Measurements from ENCODE around the gene MTERF1.
"Not testable (repeated sequence)": the region's sequence is repeated elsewhere in the genome, so short reads cannot be mapped to it uniquely, and the experiment has no call there.

MTERF1 gene, protein sequence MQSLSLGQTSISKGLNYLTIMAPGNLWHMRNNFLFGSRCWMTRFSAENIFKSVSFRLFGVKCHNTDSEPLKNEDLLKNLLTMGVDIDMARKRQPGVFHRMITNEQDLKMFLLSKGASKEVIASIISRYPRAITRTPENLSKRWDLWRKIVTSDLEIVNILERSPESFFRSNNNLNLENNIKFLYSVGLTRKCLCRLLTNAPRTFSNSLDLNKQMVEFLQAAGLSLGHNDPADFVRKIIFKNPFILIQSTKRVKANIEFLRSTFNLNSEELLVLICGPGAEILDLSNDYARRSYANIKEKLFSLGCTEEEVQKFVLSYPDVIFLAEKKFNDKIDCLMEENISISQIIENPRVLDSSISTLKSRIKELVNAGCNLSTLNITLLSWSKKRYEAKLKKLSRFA
- 6.4 to 26.4 (median 14.0) reads per million in 18 experiments for total RNA-seq

- peak; percentile 92 to 95 for DNase-seq
Measured at GRCh38 chr7:91880413-91881241, at the start of gene MTERF1. Gene MTERF1, minus strand, starts transcription at chr7:91880702. Its CDS starts 619 bp downstream, at chr7:91880083.

GRCh38 chr7:91929463-91929862 lies 49.0 kb upstream of the MTERF1 start:
- DNase-seq: no peak

GRCh38 chr7:91927912-91928311 lies 47.4 kb upstream of the MTERF1 start:
- no peak for DNase-seq

DNA sequence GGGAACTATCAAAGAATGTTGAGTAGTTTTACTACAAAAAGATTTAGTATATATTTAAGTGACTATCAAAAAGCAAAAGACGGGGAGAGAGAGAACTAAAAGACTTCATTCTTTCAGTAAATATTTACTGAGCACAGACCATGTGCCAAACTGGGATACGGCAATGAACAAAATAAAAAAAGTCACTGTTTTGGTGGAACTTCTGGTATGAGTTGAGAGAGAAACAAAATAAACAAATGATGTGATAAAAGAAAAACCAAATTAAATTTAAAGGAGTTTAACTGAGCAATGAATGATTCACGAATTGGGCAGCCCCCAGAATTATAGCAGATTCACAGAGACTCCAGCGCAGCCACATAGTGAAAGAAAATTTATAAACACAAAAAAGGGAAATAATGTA lies 42.4 kb upstream of the MTERF1 start:
- DNase-seq: no peak

- no peak for DNase-seq
Measured at GRCh38 chr7:91918356-91918755, 37.9 kb upstream of the MTERF1 start.

DNA sequence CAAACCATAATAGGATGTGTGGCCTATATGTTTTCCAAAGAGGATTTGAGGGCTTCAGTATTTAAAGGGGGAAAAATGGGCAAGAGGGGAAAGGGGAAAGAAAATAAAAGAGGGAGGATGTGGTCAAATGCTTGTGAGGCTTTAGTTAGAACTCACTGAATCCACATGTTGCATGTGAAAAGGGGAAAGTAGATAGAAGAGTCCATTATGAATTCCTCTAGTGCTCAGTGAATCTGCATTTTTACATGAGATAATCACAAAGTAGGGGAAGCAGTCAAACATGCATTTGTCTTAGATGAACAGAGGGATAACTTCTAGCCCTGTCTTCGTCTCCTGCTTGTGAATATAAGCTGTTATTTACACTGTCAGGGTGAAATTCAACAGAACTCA lies 35.5 kb upstream of the MTERF1 start:
- DNase-seq: no peak

- DNase-seq: no peak
Measured at GRCh38 chr7:91915401-91916050, 35.0 kb upstream of the MTERF1 start.

GRCh38 chr7:91913612-91914011 lies 33.1 kb upstream of the MTERF1 start:
- no peak for DNase-seq

DNA sequence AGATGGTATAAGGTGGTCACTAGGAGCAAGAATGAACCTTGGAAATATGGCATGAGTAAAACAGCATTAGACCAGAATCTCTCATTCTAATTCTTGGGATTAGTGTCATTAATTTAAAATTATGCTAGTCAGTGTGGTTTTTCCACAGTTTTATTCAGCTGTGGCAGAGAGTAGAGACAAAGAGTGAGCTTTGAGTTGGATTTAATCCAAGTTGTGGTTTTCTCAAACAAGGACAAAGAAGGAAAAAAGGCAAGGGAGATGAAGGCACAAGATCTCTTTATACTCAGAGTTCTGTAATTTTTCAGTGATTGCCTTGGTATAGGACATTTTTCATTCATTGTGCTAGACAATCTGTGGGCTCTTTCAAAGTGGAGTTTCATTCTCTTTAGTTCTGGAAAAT lies 32.0 kb upstream of the MTERF1 start:
- no peak for DNase-seq

DNA sequence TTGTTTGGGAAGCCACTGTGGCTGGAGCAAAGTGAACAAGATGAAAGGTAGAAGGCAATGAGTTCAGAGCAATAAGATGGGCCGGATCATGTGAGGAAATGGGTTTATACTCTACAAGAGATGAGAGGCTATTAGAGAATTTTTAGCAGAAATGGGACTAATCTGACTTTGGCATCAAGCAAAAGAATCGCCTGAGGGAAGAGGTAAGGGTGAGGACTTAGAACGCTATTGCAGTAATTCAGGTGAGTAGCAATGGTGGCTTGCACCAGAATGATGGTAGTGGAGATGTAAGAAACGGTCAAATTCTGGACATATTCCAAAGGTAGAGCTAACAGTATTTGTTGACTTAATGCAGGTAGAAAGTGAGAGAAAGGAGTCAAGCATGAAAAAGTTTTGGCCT lies 30.6 kb upstream of the MTERF1 start:
- no peak for DNase-seq

DNA sequence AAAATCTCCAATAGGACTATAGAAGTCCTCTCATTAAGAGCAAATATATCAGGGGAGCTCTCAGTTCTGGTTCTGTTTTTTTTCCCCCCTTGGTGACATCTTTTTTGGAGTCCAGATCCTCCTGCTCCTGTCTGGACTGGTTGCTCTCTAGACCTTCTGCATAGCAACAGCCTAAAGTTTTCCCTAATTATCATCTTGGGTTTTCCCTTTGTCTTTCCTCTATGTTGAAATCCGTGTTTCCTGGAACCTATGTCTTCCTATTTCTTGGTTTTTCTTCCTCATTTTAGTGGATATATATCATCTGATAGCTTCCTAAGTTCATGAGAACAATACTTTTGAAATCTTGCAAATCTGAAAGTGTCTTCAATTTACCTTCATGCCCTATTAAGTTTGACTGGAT lies 29.7 kb upstream of the MTERF1 start:
- DNase-seq: peak; percentile 8 to 30

DNA sequence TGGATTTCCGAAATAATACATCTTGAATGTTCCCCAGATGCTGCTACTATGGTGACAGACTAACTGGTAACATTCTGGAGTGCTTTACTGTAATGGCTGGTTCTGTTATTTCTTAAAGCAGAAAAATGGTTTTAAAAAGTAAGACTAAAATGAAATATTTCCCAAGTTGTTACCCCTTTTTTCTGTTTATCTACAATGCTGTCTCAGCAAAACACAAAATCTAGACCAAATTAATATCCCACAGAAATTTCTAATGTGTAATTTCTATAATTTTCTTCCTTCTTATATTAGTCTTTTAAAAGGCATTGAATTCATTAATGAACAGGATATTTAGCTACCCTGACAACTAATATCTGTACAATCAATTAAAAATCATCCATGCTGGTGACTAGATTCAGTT lies 19.1 kb upstream of the MTERF1 start:
- no peak for DNase-seq

GRCh38 chr7:91898240-91898992 lies 17.9 kb upstream of the MTERF1 start:
- DNase-seq: no peak

- DNase-seq: no peak
Measured at GRCh38 chr7:91894781-91895480, 14.4 kb upstream of the MTERF1 start.

DNA sequence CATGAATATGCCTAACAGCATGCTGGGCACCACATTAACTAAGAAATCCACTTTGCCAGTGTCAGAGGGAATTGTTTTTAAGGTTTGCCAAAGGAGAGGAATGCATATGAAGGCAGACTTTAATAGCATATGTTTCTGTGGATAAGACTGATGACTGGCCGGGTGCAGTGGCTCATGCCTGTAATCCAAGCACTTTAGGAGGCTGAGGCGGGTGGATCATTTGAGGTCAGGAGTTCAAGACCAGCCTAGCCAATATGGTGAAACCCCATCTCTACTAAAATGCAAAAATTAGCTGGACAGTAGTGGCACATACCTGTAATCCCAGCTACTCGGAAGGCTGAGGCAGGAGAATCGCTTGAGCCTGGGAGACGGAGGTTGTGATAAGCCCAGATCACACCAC lies 13.2 kb upstream of the MTERF1 start:
- not testable (repeated sequence) for DNase-seq

GRCh38 chr7:91892821-91893340 lies 12.4 kb upstream of the MTERF1 start:
- DNase-seq: no peak

DNA sequence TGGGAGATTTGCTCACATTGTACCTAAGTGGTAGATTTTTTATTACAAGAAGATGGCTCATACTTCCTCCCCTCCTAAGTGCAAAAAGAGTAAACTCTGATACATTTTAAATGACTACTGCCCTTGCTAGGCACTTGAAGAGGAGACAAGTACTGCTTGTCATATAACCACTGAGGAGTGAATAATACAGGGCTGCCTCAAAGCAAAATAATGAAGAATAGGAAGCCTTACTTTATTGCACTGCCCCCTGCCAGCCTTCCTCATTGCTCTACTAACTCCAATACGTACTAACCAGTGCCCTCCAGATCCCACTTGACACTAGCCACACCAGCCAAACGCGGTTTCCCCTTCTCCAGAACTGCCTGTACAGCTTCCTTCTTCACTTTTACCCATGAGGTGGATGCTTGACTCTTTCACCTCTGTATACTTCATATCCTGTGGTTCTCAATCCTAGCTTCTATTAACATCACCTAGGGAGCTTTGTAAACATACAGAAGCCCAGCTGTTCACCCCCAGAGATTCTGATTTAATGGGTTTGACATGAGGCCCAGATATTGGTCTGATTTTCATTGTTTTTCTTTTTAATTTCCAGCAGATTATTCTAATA lies 11.7 kb upstream of the MTERF1 start:
- no peak for DNase-seq

DNA sequence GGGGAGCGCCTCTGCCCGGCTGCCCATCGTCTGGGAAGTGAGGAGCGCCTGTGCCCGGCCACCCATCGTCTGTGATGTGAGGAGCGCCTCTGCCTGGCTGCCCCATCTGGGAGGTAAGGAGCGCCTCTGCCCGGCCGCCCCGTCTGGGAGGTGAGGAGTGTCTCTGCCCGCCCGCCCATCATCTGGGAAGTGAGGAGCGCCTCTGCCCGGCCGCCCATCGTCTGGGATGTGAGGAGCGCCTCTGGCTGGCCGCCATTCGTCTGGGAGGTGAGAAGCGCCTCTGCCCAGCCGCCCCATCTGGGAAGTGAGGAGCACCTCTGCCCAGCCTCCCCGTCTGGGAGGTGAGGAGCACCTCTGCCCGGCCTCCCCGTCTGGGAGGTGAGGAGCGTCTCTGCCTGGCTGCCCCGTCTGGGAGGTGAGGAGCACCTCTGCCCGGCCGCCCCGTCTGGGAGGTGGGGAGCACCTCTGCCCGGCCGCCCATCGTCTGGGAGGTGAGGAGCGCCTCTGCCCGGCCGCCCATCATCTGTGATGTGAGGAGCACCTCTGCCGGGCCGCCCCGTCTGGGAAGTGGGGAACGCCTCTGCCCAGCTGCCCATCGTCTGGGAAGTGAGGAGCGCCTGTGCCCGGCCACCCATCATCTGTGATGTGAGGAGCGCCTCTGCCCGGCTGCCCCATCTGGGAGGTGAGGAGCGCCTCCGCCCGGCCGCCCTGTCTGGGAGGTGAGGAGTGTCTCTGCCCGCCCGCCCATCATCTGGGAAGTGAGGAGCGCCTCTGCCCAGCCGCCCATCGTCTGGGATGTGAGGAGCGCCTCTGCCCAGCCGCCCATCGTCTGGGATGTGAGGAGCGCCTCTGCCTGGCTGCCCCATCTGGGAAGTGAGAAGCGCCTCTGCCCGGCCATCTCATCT lies 8.0 kb upstream of the MTERF1 start:
- DNase-seq: not testable (repeated sequence)

DNA sequence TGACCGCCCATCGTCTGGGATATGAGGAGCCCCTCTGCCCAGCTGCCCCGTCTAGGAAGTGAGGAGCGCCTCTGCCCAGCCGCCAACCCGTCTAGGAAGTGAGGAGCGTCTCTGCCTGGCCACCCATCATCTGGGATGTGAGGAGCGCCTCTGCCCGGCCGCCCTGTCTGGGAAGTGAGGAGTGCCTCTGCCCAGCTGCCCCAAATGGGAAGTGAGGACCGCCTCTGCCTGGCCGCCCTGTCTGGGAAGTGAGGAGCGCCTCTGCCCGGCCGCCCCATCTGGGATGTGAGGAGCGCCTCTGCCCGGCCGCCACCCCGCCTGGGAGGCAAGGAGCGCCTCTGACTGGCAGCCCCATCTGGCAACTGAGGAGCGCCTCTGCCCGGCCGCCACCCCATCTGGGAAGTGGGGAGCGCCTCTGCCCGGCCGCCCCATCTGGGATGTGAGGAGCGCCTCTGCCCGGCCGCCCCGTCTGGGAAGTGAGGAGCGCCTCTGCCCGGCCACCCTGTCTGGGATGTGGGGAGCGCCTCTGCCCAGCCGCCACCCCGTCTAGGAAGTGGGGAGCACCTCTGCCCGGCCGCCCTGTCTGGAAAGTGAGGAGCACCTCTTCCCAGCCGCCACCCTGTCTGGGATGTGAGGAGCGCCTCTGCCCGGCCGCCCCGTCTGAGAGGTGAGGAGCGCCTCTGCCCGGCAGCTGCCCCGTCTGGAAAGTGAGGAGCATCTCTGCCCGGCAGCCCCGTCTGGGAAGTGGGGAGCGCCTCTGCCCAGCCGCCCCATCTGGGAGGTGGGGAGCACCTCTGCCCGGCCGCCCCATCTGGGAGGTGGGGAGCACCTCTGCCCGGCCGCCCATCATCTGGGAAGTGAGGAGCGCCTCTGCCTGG lies 7.1 kb upstream of the MTERF1 start:
- DNase-seq: not testable (repeated sequence)
